Measurements from ENCODE around the gene PRSS48.

- TF ChIP-seq, protein P1, sequence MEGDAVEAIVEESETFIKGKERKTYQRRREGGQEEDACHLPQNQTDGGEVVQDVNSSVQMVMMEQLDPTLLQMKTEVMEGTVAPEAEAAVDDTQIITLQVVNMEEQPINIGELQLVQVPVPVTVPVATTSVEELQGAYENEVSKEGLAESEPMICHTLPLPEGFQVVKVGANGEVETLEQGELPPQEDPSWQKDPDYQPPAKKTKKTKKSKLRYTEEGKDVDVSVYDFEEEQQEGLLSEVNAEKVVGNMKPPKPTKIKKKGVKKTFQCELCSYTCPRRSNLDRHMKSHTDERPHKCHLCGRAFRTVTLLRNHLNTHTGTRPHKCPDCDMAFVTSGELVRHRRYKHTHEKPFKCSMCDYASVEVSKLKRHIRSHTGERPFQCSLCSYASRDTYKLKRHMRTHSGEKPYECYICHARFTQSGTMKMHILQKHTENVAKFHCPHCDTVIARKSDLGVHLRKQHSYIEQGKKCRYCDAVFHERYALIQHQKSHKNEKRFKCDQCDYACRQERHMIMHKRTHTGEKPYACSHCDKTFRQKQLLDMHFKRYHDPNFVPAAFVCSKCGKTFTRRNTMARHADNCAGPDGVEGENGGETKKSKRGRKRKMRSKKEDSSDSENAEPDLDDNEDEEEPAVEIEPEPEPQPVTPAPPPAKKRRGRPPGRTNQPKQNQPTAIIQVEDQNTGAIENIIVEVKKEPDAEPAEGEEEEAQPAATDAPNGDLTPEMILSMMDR (IDR thresholded peaks at IDR 0.05), result no peak
- no peak for TF ChIP-seq POLR2AphosphoS5 (IDR thresholded peaks at IDR 0.05)
Observed at GRCh38 chr4:151263455-151263854, 13.5 kb upstream of the PRSS48 start.
